Measurements from ENCODE around the gene PTPRT. TPM values are rescaled to one million over a fixed set of nuclear protein-coding genes. Genes with fewer than 3 reads are reported as not detected.

Gene PTPRT
- total and polyA plus RNA-seq, 10 of the 15 experiments (the other 5 are each of a cell fraction or from before 2014, with no cell fraction given): not detected

DNA sequence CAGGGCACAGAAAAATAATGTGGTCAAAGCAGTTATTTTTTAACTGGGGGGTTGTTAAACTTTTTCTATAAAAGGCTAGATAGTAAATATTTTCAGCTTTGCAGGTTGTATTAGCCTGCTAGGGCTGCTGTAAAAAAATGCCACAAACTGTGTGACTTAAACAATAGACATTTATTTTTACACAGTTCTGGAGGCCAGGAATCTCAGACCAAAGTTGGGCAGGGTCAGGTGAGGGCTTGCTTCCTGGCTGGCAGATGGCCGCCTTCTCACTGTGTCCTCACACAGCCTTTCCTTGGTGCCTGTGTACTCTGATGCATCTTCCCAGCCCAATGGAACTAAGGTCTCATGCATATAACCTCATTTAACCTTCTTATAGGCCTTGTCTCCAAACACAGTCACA lies 294.7 kb downstream of the PTPRT start:
- Histone ChIP-seq H2AFZ (ENCODE audit: control insufficient read depth, low read depth, low read length) (no peak overlapping the region), H3K27ac (ENCODE audit: control insufficient read depth, insufficient read depth) (no peak overlapping the region), H3K36me3 (ENCODE audit: control insufficient read depth in 2 of 2, insufficient read depth in 2 of 2, low read length in 1 of 2) (no peaks in the 10 kb centered on the region), H3K4me3 (no peak overlapping the region), H4K20me1 (ENCODE audit: control insufficient read depth, insufficient read depth) (no peaks in the 10 kb centered on the region), H3K9ac (ENCODE audit: control insufficient read depth, insufficient read depth, low read length) (no peak overlapping the region), H3K9me3 (replicated peaks; ENCODE audit: control insufficient read depth, insufficient read depth, low read length) (no peaks in the 10 kb centered on the region), H3K4me2 (ENCODE audit: control insufficient read depth, insufficient read depth) (no peak overlapping the region), H3K4me1 (ENCODE audit: control insufficient read depth, insufficient read depth, low read length) (no peaks in the 10 kb centered on the region), H3K27me3 (replicated peaks in 1 of 2; ENCODE audit: control insufficient read depth in 2 of 2, insufficient read depth in 2 of 2, low read length in 1 of 2) (no peaks in the 10 kb centered on the region), H3K79me2 (ENCODE audit: control insufficient read depth, insufficient read depth, low read length) (no peaks in the 10 kb centered on the region)
- ChIA-PET POLR2A (no interaction called here), CTCF (no interaction called here), SMC1A (ENCODE audit: uncharacterized antibody, unreplicated experiment) (no interaction called here), RAD21 (ENCODE audit: unreplicated experiment) (no interaction called here)
- intact Hi-C loops (cut with micrococcal nuclease; ENCODE audit: unreplicated experiment): no loop called here
- in situ Hi-C loops (cut with MboI): no loop called here
- DNase-seq (ENCODE audit: low read depth, low spot score): no peak
- no peak for FAIRE-seq
- no TSS peak for BruUV-seq (replicated peaks)
- ATAC-seq: no peak
- WGBS (ENCODE audit: insufficient coverage, insufficient replicate concordance, low lambda C conversion rate, missing lambda C conversion rate): 8% methylated on average over 1 of the region's 1 CpG
- TF ChIP-seq, protein P1, sequence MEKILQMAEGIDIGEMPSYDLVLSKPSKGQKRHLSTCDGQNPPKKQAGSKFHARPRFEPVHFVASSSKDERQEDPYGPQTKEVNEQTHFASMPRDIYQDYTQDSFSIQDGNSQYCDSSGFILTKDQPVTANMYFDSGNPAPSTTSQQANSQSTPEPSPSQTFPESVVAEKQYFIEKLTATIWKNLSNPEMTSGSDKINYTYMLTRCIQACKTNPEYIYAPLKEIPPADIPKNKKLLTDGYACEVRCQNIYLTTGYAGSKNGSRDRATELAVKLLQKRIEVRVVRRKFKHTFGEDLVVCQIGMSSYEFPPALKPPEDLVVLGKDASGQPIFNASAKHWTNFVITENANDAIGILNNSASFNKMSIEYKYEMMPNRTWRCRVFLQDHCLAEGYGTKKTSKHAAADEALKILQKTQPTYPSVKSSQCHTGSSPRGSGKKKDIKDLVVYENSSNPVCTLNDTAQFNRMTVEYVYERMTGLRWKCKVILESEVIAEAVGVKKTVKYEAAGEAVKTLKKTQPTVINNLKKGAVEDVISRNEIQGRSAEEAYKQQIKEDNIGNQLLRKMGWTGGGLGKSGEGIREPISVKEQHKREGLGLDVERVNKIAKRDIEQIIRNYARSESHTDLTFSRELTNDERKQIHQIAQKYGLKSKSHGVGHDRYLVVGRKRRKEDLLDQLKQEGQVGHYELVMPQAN (conservative IDR thresholded peaks at IDR 0.05): no peak
- TF ChIP-seq IRF4 (IDR thresholded peaks at IDR 0.05; ENCODE audit: low read depth, low read length) (no peak), NFYB (IDR thresholded peaks at IDR 0.05; ENCODE audit: insufficient read depth, low read depth, low read length) (no peak), SIN3A (IDR thresholded peaks at IDR 0.05; ENCODE audit: low read depth, low read length) (no peak), RFX5 (IDR thresholded peaks at IDR 0.05; ENCODE audit: low read depth, low read length) (no peak), MTA3 (IDR thresholded peaks at IDR 0.05; ENCODE audit: borderline replicate concordance, low read length) (no peak), MYC (IDR thresholded peaks at IDR 0.05; ENCODE audit: insufficient read depth, insufficient read length, insufficient replicate concordance, low read length, severe bottlenecking) (no peak), MTA2 (IDR thresholded peaks at IDR 0.05; ENCODE audit: low read depth) (no peak), EGR1 (IDR thresholded peaks at IDR 0.05; ENCODE audit: borderline replicate concordance in 1 of 2, low read depth in 2 of 2, low read length in 2 of 2) (no peak), RUNX3 (IDR thresholded peaks at IDR 0.05; ENCODE audit: low read length) (no peak), RB1 (IDR thresholded peaks at IDR 0.05; ENCODE audit: borderline replicate concordance) (no peak), SUZ12 (IDR thresholded peaks at IDR 0.05; ENCODE audit: unreplicated experiment) (no peak)
- TF ChIP-seq, protein P2, sequence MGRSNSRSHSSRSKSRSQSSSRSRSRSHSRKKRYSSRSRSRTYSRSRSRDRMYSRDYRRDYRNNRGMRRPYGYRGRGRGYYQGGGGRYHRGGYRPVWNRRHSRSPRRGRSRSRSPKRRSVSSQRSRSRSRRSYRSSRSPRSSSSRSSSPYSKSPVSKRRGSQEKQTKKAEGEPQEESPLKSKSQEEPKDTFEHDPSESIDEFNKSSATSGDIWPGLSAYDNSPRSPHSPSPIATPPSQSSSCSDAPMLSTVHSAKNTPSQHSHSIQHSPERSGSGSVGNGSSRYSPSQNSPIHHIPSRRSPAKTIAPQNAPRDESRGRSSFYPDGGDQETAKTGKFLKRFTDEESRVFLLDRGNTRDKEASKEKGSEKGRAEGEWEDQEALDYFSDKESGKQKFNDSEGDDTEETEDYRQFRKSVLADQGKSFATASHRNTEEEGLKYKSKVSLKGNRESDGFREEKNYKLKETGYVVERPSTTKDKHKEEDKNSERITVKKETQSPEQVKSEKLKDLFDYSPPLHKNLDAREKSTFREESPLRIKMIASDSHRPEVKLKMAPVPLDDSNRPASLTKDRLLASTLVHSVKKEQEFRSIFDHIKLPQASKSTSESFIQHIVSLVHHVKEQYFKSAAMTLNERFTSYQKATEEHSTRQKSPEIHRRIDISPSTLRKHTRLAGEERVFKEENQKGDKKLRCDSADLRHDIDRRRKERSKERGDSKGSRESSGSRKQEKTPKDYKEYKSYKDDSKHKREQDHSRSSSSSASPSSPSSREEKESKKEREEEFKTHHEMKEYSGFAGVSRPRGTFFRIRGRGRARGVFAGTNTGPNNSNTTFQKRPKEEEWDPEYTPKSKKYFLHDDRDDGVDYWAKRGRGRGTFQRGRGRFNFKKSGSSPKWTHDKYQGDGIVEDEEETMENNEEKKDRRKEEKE (IDR thresholded peaks at IDR 0.05): no peak
- TF ChIP-seq, protein P3, sequence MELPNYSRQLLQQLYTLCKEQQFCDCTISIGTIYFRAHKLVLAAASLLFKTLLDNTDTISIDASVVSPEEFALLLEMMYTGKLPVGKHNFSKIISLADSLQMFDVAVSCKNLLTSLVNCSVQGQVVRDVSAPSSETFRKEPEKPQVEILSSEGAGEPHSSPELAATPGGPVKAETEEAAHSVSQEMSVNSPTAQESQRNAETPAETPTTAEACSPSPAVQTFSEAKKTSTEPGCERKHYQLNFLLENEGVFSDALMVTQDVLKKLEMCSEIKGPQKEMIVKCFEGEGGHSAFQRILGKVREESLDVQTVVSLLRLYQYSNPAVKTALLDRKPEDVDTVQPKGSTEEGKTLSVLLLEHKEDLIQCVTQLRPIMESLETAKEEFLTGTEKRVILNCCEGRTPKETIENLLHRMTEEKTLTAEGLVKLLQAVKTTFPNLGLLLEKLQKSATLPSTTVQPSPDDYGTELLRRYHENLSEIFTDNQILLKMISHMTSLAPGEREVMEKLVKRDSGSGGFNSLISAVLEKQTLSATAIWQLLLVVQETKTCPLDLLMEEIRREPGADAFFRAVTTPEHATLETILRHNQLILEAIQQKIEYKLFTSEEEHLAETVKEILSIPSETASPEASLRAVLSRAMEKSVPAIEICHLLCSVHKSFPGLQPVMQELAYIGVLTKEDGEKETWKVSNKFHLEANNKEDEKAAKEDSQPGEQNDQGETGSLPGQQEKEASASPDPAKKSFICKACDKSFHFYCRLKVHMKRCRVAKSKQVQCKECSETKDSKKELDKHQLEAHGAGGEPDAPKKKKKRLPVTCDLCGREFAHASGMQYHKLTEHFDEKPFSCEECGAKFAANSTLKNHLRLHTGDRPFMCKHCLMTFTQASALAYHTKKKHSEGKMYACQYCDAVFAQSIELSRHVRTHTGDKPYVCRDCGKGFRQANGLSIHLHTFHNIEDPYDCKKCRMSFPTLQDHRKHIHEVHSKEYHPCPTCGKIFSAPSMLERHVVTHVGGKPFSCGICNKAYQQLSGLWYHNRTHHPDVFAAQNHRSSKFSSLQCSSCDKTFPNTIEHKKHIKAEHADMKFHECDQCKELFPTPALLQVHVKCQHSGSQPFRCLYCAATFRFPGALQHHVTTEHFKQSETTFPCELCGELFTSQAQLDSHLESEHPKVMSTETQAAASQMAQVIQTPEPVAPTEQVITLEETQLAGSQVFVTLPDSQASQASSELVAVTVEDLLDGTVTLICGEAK (IDR thresholded peaks at IDR 0.05; ENCODE audit: borderline replicate concordance): no peak
